Body of pancreas (tissue), 4 donors: Measurements from ENCODE around the gene SLC39A7. TPM values are rescaled to one million over a fixed set of nuclear protein-coding genes. Genes with fewer than 3 reads are reported as not detected.

Experiments
- ATAC-seq: fragments of 150-250 bp; one replicate; pipeline ENCODE4 v1.9.1; 2016
- DNase-seq, 4 donors: peaks; one replicate each; pipeline ENCODE4 v3.0.0-alpha.2; 2019
- H3K27ac ChIP-seq, 4 donors: fragments of 200-600 bp; sonication (generic); 1 replicate in 3 of 4; 2 replicates in 1 of 4; pipeline versions ENCODE4 v1.5.1 to v1.6.1; 2016 to 2019; ENCODE audit warnings: mild to moderate bottlenecking in 1 of 4, mixed read lengths in 1 of 4, moderate library complexity in 1 of 4
- H3K27me3 ChIP-seq, 2 donors: fragments of 200-600 bp; sonication (generic); one replicate each; pipeline ENCODE4 v1.6.0; 2016; ENCODE audit warnings: mild to moderate bottlenecking in 1 of 2
- H3K36me3 ChIP-seq, 2 donors: fragments of 200-600 bp; sonication (generic); replicated peaks in 1 of 2; 2 replicates each; pipeline ENCODE4 v1.5.1; 2016; ENCODE audit warnings: low read depth in 2 of 2; ENCODE audit not compliant: insufficient read depth in 1 of 2
- H3K4me1 ChIP-seq: fragments of 200-600 bp; sonication (generic); one replicate; pipeline ENCODE4 v1.6.0; 2016
- H3K4me3 ChIP-seq, 2 donors: fragments of 200-600 bp; sonication (generic); 1 replicate in 1 of 2; 2 replicates in 1 of 2; pipeline ENCODE4 v1.5.1; 2016 to 2019
- H3K9me3 ChIP-seq, 3 donors: fragments of 200-600 bp; sonication (generic); 1 replicate in 2 of 3; 2 replicates in 1 of 3; pipeline ENCODE4 v1.5.1; 2016
- POLR2A ChIP-seq, 3 donors: fragments of 450-650 bp; IDR thresholded peaks; one replicate each; pipeline ENCODE4 v1.6.1; 2016; ENCODE audit warnings: antibody characterized with exemption in 3 of 3, mild to moderate bottlenecking in 2 of 3
- WGBS, 2 donors: methylation state at CpG; one replicate each; pipeline ENCODE4 v1.1.5; 2017; 5-methylcytosine and 5-hydroxymethylcytosine counted together
- intact Hi-C: fragments of 100-400 bp; cut with DNase I; formaldehyde crosslinking; loops from one replicate; pipeline ENCODE4 v1.15.1; 2023
- total RNA-seq, 2 donors: library from RNA; depleted of rRNA; stranded (reverse); fragments of >200 nt; gene quantifications; one replicate each; pipeline ENCODE4 v1.1.0, GENCODE V29; 2016
- TF ChIP-seq, protein P1 (sequence below), 7 experiments: fragments of 450-650 bp in 4 of 7; fragments of 200-600 bp in 3 of 7; sonication (generic) in 3 of 7; IDR thresholded peaks; one replicate each; pipeline ENCODE4 v1.5.1; 2016 to 2019; ENCODE audit warnings: antibody characterized with exemption in 7 of 7

Gene SLC39A7
- total RNA-seq, 2 donors from 2014 or later = 57.3 to 67.9 TPM

DNA sequence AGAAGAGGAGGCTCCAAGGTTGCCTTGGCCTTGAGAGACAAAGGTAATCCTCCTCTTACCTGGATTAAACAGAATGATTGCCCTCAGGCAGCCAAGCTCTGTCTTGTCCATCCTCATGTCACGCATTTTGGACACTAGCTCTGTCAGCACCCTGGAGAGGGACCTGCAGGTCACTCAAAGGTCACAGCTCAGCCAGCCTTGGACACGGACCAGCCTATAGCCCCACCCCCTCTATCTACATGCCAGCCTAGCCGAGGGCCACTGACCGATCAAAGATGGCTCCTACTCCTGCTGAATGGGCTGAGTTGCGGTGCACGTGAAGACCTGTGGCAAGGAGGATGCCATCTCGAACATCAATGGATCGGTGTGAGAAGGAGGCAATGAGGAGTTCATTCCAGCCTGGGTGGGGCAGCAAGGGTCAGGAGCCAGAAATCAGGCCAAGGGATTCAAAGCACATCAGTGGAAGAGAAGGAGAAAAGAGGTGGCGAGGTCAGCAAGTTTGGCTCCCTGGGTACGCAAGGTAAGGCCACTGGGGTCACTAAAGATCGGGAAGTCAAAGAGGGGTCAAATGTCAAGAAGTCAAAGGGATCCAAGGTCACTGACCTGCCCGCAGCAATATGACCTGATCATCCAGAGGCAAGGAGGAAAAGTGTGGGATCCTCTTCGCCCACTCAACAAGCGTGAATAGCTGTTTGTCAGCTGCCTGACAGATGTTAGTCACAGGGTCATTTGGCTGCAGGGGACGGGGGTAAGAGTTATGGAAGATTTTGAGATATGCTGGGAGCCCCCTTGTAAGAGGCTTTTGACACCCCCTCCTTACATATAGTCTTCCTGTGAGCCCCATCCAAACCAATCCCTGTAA, 5.1 kb upstream of the SLC39A7 start:
- ATAC-seq (no peak), DNase-seq (no peak)
- peaks cover 0 to 6% of the 10 kb centered on the region in 2 donors for H3K27me3 ChIP-seq
- 75 to 87% methylated on average over 9 to 15 of the region's 15 CpGs for WGBS, 2 donors
- TF ChIP-seq POLR2A (IDR thresholded peaks at IDR 0.05) = no peak
- TF ChIP-seq, protein P1, sequence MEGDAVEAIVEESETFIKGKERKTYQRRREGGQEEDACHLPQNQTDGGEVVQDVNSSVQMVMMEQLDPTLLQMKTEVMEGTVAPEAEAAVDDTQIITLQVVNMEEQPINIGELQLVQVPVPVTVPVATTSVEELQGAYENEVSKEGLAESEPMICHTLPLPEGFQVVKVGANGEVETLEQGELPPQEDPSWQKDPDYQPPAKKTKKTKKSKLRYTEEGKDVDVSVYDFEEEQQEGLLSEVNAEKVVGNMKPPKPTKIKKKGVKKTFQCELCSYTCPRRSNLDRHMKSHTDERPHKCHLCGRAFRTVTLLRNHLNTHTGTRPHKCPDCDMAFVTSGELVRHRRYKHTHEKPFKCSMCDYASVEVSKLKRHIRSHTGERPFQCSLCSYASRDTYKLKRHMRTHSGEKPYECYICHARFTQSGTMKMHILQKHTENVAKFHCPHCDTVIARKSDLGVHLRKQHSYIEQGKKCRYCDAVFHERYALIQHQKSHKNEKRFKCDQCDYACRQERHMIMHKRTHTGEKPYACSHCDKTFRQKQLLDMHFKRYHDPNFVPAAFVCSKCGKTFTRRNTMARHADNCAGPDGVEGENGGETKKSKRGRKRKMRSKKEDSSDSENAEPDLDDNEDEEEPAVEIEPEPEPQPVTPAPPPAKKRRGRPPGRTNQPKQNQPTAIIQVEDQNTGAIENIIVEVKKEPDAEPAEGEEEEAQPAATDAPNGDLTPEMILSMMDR (IDR thresholded peaks at IDR 0.05) = no peak
- no peak overlapping the region for H3K4me3 ChIP-seq
- peaks cover 0 to 20% of the 10 kb centered on the region in 2 donors for H3K36me3 ChIP-seq
- H3K27ac ChIP-seq = no peak overlapping the region
- intact Hi-C loops = no loop called here
- no peaks in the 10 kb centered on the region for H3K9me3 ChIP-seq
- peaks cover 52% of the 10 kb centered on the region for H3K4me1 ChIP-seq

- ATAC-seq (peak; percentile 39), DNase-seq (peak; percentile 59 to 82 (median 75))
- peaks cover 0 to 20% of the 10 kb centered on the region in 2 donors for H3K36me3 ChIP-seq
- H3K27me3 ChIP-seq = no peaks in the 10 kb centered on the region
- TF ChIP-seq, protein P1 (IDR thresholded peaks at IDR 0.05) = peak; percentile 53 to 82 (median 71)
- peak in 1 of 3 donors; percentile 16 for TF ChIP-seq POLR2A (IDR thresholded peaks at IDR 0.05)
- peaks cover 48% of the 10 kb centered on the region for H3K4me1 ChIP-seq
- WGBS, 2 donors = 17 to 21% methylated on average over 12 of the region's 12 CpGs
- no peak overlapping the region for H3K4me3 ChIP-seq
- intact Hi-C loops = no loop called here
- H3K27ac ChIP-seq = peak overlapping the region in 3 of 4 donors; percentile 3 to 36 (median 13)
- H3K9me3 ChIP-seq = no peaks in the 10 kb centered on the region
Measured at GRCh38 chr6:33197431-33198048, 3.1 kb upstream of the SLC39A7 start.

- WGBS, 2 donors = 46 to 47% methylated on average over 6 of the region's 6 CpGs
- ATAC-seq (no peak), DNase-seq (no peak)
- H3K9me3 ChIP-seq = no peaks in the 10 kb centered on the region
- H3K36me3 ChIP-seq = peaks cover 0 to 25% of the 10 kb centered on the region in 2 donors
- peaks cover 50% of the 10 kb centered on the region for H3K4me1 ChIP-seq
- intact Hi-C loops = no loop called here
- peak overlapping the region in 3 of 4 donors; percentile 3 to 36 (median 13) for H3K27ac ChIP-seq
- H3K4me3 ChIP-seq = no peak overlapping the region
- TF ChIP-seq, protein P1 (IDR thresholded peaks at IDR 0.05) = no peak
- no peaks in the 10 kb centered on the region for H3K27me3 ChIP-seq
Measured at GRCh38 chr6:33198159-33198852, 2.4 kb upstream of the SLC39A7 start.

DNA sequence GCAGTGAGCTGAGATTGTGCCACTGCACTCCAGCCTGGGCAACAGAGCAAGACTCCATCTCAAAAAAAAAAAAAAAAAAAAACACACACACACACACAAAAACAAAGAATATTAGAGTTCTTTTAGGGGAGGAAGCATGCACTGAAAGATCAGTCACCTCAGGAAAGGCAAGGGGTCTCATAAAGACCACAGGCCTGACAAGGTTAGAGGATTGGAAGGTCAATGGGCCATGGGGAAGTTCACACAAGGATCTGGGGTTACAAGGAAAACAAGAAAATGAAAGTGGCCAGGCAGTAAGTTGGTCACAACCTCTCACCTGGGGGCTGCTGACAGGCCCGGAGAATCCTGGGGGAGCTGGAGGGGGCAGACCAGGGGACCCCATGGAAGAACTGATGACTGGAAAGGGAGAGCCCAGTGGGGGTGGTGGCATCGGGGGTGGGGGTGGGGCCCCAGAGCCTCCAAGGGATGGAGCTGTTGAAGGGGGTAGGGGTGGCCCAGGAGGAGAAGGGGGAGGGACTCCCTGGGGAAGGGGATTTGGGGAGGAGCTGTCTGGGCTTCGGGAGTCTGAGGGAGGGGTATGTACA, 1.7 kb upstream of the SLC39A7 start:
- no peaks in the 10 kb centered on the region for H3K9me3 ChIP-seq
- H3K27me3 ChIP-seq = no peaks in the 10 kb centered on the region
- H3K4me1 ChIP-seq = peaks cover 56% of the 10 kb centered on the region
- no peak for TF ChIP-seq POLR2A (IDR thresholded peaks at IDR 0.05)
- TF ChIP-seq, protein P1 (IDR thresholded peaks at IDR 0.05) = no peak
- H3K27ac ChIP-seq = peak overlapping the region in 3 of 4 donors; percentile 94 to 99 (median 99)
- DNase-seq (no peak), ATAC-seq (no peak)
- H3K36me3 ChIP-seq = peaks cover 0 to 26% of the 10 kb centered on the region in 2 donors
- H3K4me3 ChIP-seq = peak overlapping the region in 1 of 2 donors; percentile 59
- intact Hi-C loops = no loop called here
- WGBS, 2 donors = 30 to 49% methylated on average over 2 to 3 of the region's 3 CpGs
